ENCODE measurements around the gene WDR7.

WDR7 gene

GRCh38 chr18:56799756-56800155 lies 148.6 kb downstream of the WDR7 start:
- H3K23ac ChIP-seq (ENCODE audit: low read length in 2 of 2), result no peak overlapping the region
- no peak overlapping the region for H3K4me3 ChIP-seq (ENCODE audit: insufficient read depth in 1 of 2, low read depth in 1 of 2, low read length in 2 of 2)
- no peak overlapping the region for H3K18ac ChIP-seq (ENCODE audit: low read depth in 1 of 2, low read length in 2 of 2)
- no peak overlapping the region for H3K14ac ChIP-seq (ENCODE audit: low read length in 2 of 2)
- peak overlapping the region; percentile 45 for H3K9ac ChIP-seq (ENCODE audit: low read length)
- no peaks in the 10 kb centered on the region for H3K4me1 ChIP-seq (ENCODE audit: control insufficient read depth, insufficient read depth, low read depth, low read length)
- H3K27me3 ChIP-seq (ENCODE audit: control insufficient read depth in 1 of 2, insufficient read depth in 1 of 2, low read length in 2 of 2), result no peaks in the 10 kb centered on the region
- H3K79me1 ChIP-seq (replicated peaks; ENCODE audit: low read length, poor library complexity, severe bottlenecking), result no peaks in the 10 kb centered on the region
- H3K36me3 ChIP-seq (ENCODE audit: control insufficient read depth in 1 of 2, insufficient read depth in 2 of 2, low read depth in 1 of 2, low read length in 2 of 2), result no peaks in the 10 kb centered on the region
- no peak overlapping the region for H2BK12ac ChIP-seq (ENCODE audit: low read length in 2 of 2)
- no peak overlapping the region for H2BK5ac ChIP-seq (ENCODE audit: low read depth, low read length, poor library complexity, severe bottlenecking)
- no peak overlapping the region for H2BK15ac ChIP-seq (ENCODE audit: low read depth, poor library complexity, severe bottlenecking)
- H2AK5ac ChIP-seq (ENCODE audit: low read length, severe bottlenecking), result no peak overlapping the region
- no peak overlapping the region for H2BK120ac ChIP-seq (ENCODE audit: low read depth, low read length)
- no peak overlapping the region for H3K4me2 ChIP-seq (ENCODE audit: low read length, poor library complexity, severe bottlenecking)
- H3K4ac ChIP-seq (ENCODE audit: low read depth in 1 of 2, low read length in 2 of 2), result no peak overlapping the region
- no CpG with 5 or more reads among the region's 2 CpGs for WGBS
- no peaks in the 10 kb centered on the region for H3K9me3 ChIP-seq (ENCODE audit: control insufficient read depth, low read length)
- H3K27ac ChIP-seq (ENCODE audit: low read length, poor library complexity, severe bottlenecking), result no peak overlapping the region
- peak; percentile 16 for DNase-seq
- no peak overlapping the region for H4K91ac ChIP-seq (ENCODE audit: low read length)
- no peak overlapping the region for H2AFZ ChIP-seq (ENCODE audit: low read depth, low read length)
- H4K8ac ChIP-seq (ENCODE audit: low read length), result no peak overlapping the region

- DNase-seq, result no peak
- Histone ChIP-seq H3K23ac (ENCODE audit: low read length in 2 of 2) (no peak overlapping the region), H2BK15ac (ENCODE audit: low read depth, poor library complexity, severe bottlenecking) (no peak overlapping the region), H3K9ac (ENCODE audit: low read length) (peak overlapping the region; percentile 28), H3K4ac (ENCODE audit: low read depth in 1 of 2, low read length in 2 of 2) (no peak overlapping the region), H3K4me2 (ENCODE audit: low read length, poor library complexity, severe bottlenecking) (no peak overlapping the region), H2AFZ (ENCODE audit: low read depth, low read length) (no peak overlapping the region), H3K27me3 (ENCODE audit: control insufficient read depth in 1 of 2, insufficient read depth in 1 of 2, low read length in 2 of 2) (no peaks in the 10 kb centered on the region), H3K4me1 (ENCODE audit: control insufficient read depth, insufficient read depth, low read depth, low read length) (no peaks in the 10 kb centered on the region), H2AK5ac (ENCODE audit: low read length, severe bottlenecking) (no peak overlapping the region), H3K27ac (ENCODE audit: low read length, poor library complexity, severe bottlenecking) (no peak overlapping the region), H2BK12ac (ENCODE audit: low read length in 2 of 2) (no peak overlapping the region), H3K18ac (ENCODE audit: low read depth in 1 of 2, low read length in 2 of 2) (no peak overlapping the region), H2BK5ac (ENCODE audit: low read depth, low read length, poor library complexity, severe bottlenecking) (no peak overlapping the region), H3K79me1 (replicated peaks; ENCODE audit: low read length, poor library complexity, severe bottlenecking) (peaks cover 1% of the 10 kb centered on the region), H3K14ac (ENCODE audit: low read length in 2 of 2) (no peak overlapping the region), H4K8ac (ENCODE audit: low read length) (no peak overlapping the region), H3K4me3 (ENCODE audit: insufficient read depth in 1 of 2, low read depth in 1 of 2, low read length in 2 of 2) (peak overlapping the region in 1 of 2 experiments; percentile 32), H2BK120ac (ENCODE audit: low read depth, low read length) (no peak overlapping the region), H3K36me3 (ENCODE audit: control insufficient read depth in 1 of 2, insufficient read depth in 2 of 2, low read depth in 1 of 2, low read length in 2 of 2) (no peaks in the 10 kb centered on the region), H4K91ac (ENCODE audit: low read length) (no peak overlapping the region), H3K9me3 (ENCODE audit: control insufficient read depth, low read length) (no peaks in the 10 kb centered on the region)
- 67% methylated on average over 1 of the region's 1 CpG for WGBS
Observed at GRCh38 chr18:56803051-56803450, 151.9 kb downstream of the WDR7 start.

GRCh38 chr18:56804395-56804794 lies 153.2 kb downstream of the WDR7 start:
- WGBS, result 100% methylated on average over 2 of the region's 5 CpGs
- Histone ChIP-seq H3K4ac (ENCODE audit: low read depth in 1 of 2, low read length in 2 of 2) (no peak overlapping the region), H3K23ac (ENCODE audit: low read length in 2 of 2) (no peak overlapping the region), H3K14ac (ENCODE audit: low read length in 2 of 2) (no peak overlapping the region), H3K79me1 (replicated peaks; ENCODE audit: low read length, poor library complexity, severe bottlenecking) (peaks cover 1% of the 10 kb centered on the region), H2BK120ac (ENCODE audit: low read depth, low read length) (no peak overlapping the region), H4K8ac (ENCODE audit: low read length) (no peak overlapping the region), H2BK12ac (ENCODE audit: low read length in 2 of 2) (no peak overlapping the region), H2AFZ (ENCODE audit: low read depth, low read length) (no peak overlapping the region), H3K36me3 (ENCODE audit: control insufficient read depth in 1 of 2, insufficient read depth in 2 of 2, low read depth in 1 of 2, low read length in 2 of 2) (no peaks in the 10 kb centered on the region), H2AK5ac (ENCODE audit: low read length, severe bottlenecking) (no peak overlapping the region), H3K9me3 (ENCODE audit: control insufficient read depth, low read length) (no peaks in the 10 kb centered on the region), H3K4me2 (ENCODE audit: low read length, poor library complexity, severe bottlenecking) (no peak overlapping the region), H3K4me1 (ENCODE audit: control insufficient read depth, insufficient read depth, low read depth, low read length) (no peaks in the 10 kb centered on the region), H3K27ac (ENCODE audit: low read length, poor library complexity, severe bottlenecking) (no peak overlapping the region), H3K4me3 (ENCODE audit: insufficient read depth in 1 of 2, low read depth in 1 of 2, low read length in 2 of 2) (no peak overlapping the region), H3K27me3 (ENCODE audit: control insufficient read depth in 1 of 2, insufficient read depth in 1 of 2, low read length in 2 of 2) (no peaks in the 10 kb centered on the region), H2BK5ac (ENCODE audit: low read depth, low read length, poor library complexity, severe bottlenecking) (no peak overlapping the region), H2BK15ac (ENCODE audit: low read depth, poor library complexity, severe bottlenecking) (no peak overlapping the region), H3K9ac (ENCODE audit: low read length) (no peak overlapping the region), H4K91ac (ENCODE audit: low read length) (no peak overlapping the region), H3K18ac (ENCODE audit: low read depth in 1 of 2, low read length in 2 of 2) (no peak overlapping the region)
- DNase-seq, result no peak

- Histone ChIP-seq H2BK5ac (ENCODE audit: low read depth, low read length, poor library complexity, severe bottlenecking) (no peak overlapping the region), H3K4me3 (ENCODE audit: insufficient read depth in 1 of 2, low read depth in 1 of 2, low read length in 2 of 2) (no peak overlapping the region), H2BK12ac (ENCODE audit: low read length in 2 of 2) (no peak overlapping the region), H3K9me3 (ENCODE audit: control insufficient read depth, low read length) (no peaks in the 10 kb centered on the region), H3K79me1 (replicated peaks; ENCODE audit: low read length, poor library complexity, severe bottlenecking) (peaks cover 4% of the 10 kb centered on the region), H3K27ac (ENCODE audit: low read length, poor library complexity, severe bottlenecking) (no peak overlapping the region), H3K27me3 (ENCODE audit: control insufficient read depth in 1 of 2, insufficient read depth in 1 of 2, low read length in 2 of 2) (no peaks in the 10 kb centered on the region), H3K23ac (ENCODE audit: low read length in 2 of 2) (no peak overlapping the region), H3K36me3 (ENCODE audit: control insufficient read depth in 1 of 2, insufficient read depth in 2 of 2, low read depth in 1 of 2, low read length in 2 of 2) (no peaks in the 10 kb centered on the region), H4K91ac (ENCODE audit: low read length) (no peak overlapping the region), H3K4me2 (ENCODE audit: low read length, poor library complexity, severe bottlenecking) (no peak overlapping the region), H2BK15ac (ENCODE audit: low read depth, poor library complexity, severe bottlenecking) (no peak overlapping the region), H2AK5ac (ENCODE audit: low read length, severe bottlenecking) (no peak overlapping the region), H2BK120ac (ENCODE audit: low read depth, low read length) (no peak overlapping the region), H4K8ac (ENCODE audit: low read length) (no peak overlapping the region), H3K18ac (ENCODE audit: low read depth in 1 of 2, low read length in 2 of 2) (no peak overlapping the region), H2AFZ (ENCODE audit: low read depth, low read length) (no peak overlapping the region), H3K9ac (ENCODE audit: low read length) (no peak overlapping the region), H3K4ac (ENCODE audit: low read depth in 1 of 2, low read length in 2 of 2) (no peak overlapping the region), H3K14ac (ENCODE audit: low read length in 2 of 2) (no peak overlapping the region), H3K4me1 (ENCODE audit: control insufficient read depth, insufficient read depth, low read depth, low read length) (no peaks in the 10 kb centered on the region)
- 82% methylated on average over 2 of the region's 2 CpGs for WGBS
- DNase-seq, result no peak
Observed at GRCh38 chr18:56807901-56808300, 156.7 kb downstream of the WDR7 start.

All from mesenchymal stem cell (in vitro differentiated cells and primary cell).